Breast epithelium (tissue), 3 donors: ENCODE measurements around the gene NRXN2.
"Not testable (repeated sequence)": the region's sequence is repeated elsewhere in the genome, so short reads cannot be mapped to it uniquely, and the experiment has no call there.

ENCODE experiments used
- CTCF ChIP-seq, 3 donors: fragments of 450-650 bp; IDR thresholded peaks; one replicate each; pipeline ENCODE4 v1.5.1; 2016 to 2017; ENCODE audit warnings: antibody characterized with exemption in 3 of 3, mild to moderate bottlenecking in 3 of 3, moderate library complexity in 3 of 3
- POLR2A ChIP-seq: fragments of 450-650 bp; IDR thresholded peaks from one replicate; pipeline ENCODE4 v1.6.1; 2016; ENCODE audit warnings: antibody characterized with exemption, mild to moderate bottlenecking, moderate library complexity
- POLR2AphosphoS5 ChIP-seq, 3 donors: sonication (generic); formaldehyde crosslinking; IDR thresholded peaks; one replicate each; pipeline ENCODE4 v1.6.1; 2017; ENCODE audit warnings: antibody characterized with exemption in 3 of 3

GRCh38 chr11:64595922-64596321, 127.1 kb downstream of the NRXN2 start:
- not testable (repeated sequence) for TF ChIP-seq POLR2A; CTCF (IDR thresholded peaks at IDR 0.05); POLR2AphosphoS5 (IDR thresholded peaks at IDR 0.05)
